HCT116 (cell line): ENCODE results near the gene PIEZO2. TPM values are rescaled to one million over a fixed set of nuclear protein-coding genes. Genes with fewer than 3 reads are reported as not detected.

Experiments used
- ATAC-seq: fragments of 200-7000 bp; cut with Tn5 transposase; 2 replicates; pipeline ENCODE4 v1.9.1; 2020; ENCODE audit warnings: mild to moderate bottlenecking, moderate library complexity
- BruUV-seq: library from RNA; stranded (reverse); fragments of 400-500 nt; replicated peaks from 2 replicates; lab custom pipeline; 2021; lab: Mats Ljungman, UMichigan
- CTCF ChIA-PET: fragments of 300-600 bp; sonication (Branson Sonifier 250); formaldehyde crosslinking; loops from one replicate; lab custom pipeline; 2021; ENCODE audit warnings: antibody characterized with exemption; lab: Charles Lee
- POLR2A ChIA-PET: fragments of 300-600, 350-600 bp; sonication (Branson Sonifier 250); formaldehyde crosslinking; loops from one replicate; lab custom pipeline; 2021; ENCODE audit warnings: antibody characterized with exemption; lab: Charles Lee
- RAD21 ChIA-PET, 2 experiments: fragments of 300-600 bp; sonication (Branson Sonifier 250); formaldehyde crosslinking; loops; one replicate each; lab custom pipeline; 2023; ENCODE audit warnings: low total read pairs in 2 of 2; ENCODE audit not compliant: uncharacterized antibody in 2 of 2, unreplicated experiment in 2 of 2, low non-redundant PET in 1 of 2; lab: Charles Lee
- DNase-seq: peaks from one replicate; pipeline ENCODE4 v3.0.0-alpha.2; 2010; ENCODE audit warnings: low read depth, low spot score
- H2AFZ ChIP-seq: fragments of 200-600 bp; shearing (Covaris generic), sonication (generic); 2 replicates; pipeline ENCODE4 v1.6.1; 2017; ENCODE audit warnings: low read depth, mixed run types, mixed read lengths, antibody characterized with exemption, low read length; ENCODE audit not compliant: poor library complexity, severe bottlenecking
- H3K27ac ChIP-seq: 2 replicates; pipeline ENCODE4 v1.5.1; 2012; ENCODE audit warnings: low read depth, low read length
- H3K27me3 ChIP-seq: fragments of 200-600 bp; sonication (generic); 2 replicates; pipeline ENCODE4 v1.6.1; 2016; ENCODE audit warnings: mixed run types, low read length, mixed read lengths; ENCODE audit not compliant: insufficient read depth
- H3K36me3 ChIP-seq, 2 experiments: fragments of 200-500 bp in 1 of 2; fragments of 200-600 bp in 1 of 2; sonication (Bioruptor generic) in 1 of 2; sonication (generic) in 1 of 2; 2 replicates each; pipeline versions ENCODE4 v1.5.1 to v1.6.1; 2014 to 2016; ENCODE audit warnings: low read length in 2 of 2, inconsistent platforms in 1 of 2, mixed read lengths in 1 of 2, mixed run types in 1 of 2; ENCODE audit not compliant: insufficient read depth in 2 of 2, control insufficient read depth in 1 of 2
- H3K4me1 ChIP-seq, 2 experiments: fragments of 200-600 bp in 1 of 2; sonication (generic) in 1 of 2; 2 replicates each; pipeline versions ENCODE4 v1.5.1 to v1.6.1; 2012 to 2017; ENCODE audit warnings: low read length in 2 of 2, inconsistent platforms in 1 of 2, mild to moderate bottlenecking in 1 of 2, mixed read lengths in 1 of 2, mixed run types in 1 of 2, moderate library complexity in 1 of 2; ENCODE audit not compliant: insufficient read depth in 2 of 2, control insufficient read depth in 1 of 2
- H3K4me2 ChIP-seq: fragments of 200-600 bp; sonication (generic); 2 replicates; pipeline ENCODE4 v1.6.1; 2017; ENCODE audit warnings: mixed run types, low read length, mixed read lengths
- H3K4me3 ChIP-seq, 2 experiments: fragments of 200-600 bp in 1 of 2; sonication (generic) in 1 of 2; replicated peaks in 1 of 2; 2 replicates each; pipeline ENCODE4 v1.5.1; 2011 to 2016; ENCODE audit warnings: low read length in 2 of 2, control low read depth in 1 of 2, low read depth in 1 of 2, mild to moderate bottlenecking in 1 of 2, mixed read lengths in 1 of 2, mixed run types in 1 of 2
- H3K79me2 ChIP-seq: fragments of 200-600 bp; sonication (generic); 2 replicates; pipeline ENCODE4 v1.6.1; 2017; ENCODE audit warnings: mild to moderate bottlenecking, mixed run types, low read length, moderate library complexity, mixed read lengths; ENCODE audit not compliant: insufficient read depth
- H3K9ac ChIP-seq: fragments of 200-600 bp; sonication (generic); 2 replicates; pipeline ENCODE4 v1.6.1; 2016; ENCODE audit warnings: low read length, mixed read lengths
- H3K9me2 ChIP-seq: fragments of 200-600 bp; sonication (generic), shearing (Covaris generic); 2 replicates; pipeline ENCODE4 v1.6.1; 2017; ENCODE audit warnings: mixed run types, mild to moderate bottlenecking, moderate library complexity; ENCODE audit not compliant: insufficient read depth
- H3K9me3 ChIP-seq, 2 experiments: fragments of 200-500 bp in 1 of 2; fragments of 200-600 bp in 1 of 2; sonication (Bioruptor generic) in 1 of 2; sonication (generic) in 1 of 2; 2 replicates each; pipeline ENCODE4 v1.6.1; 2014 to 2017; ENCODE audit warnings: low read length in 2 of 2, mixed read lengths in 2 of 2, inconsistent platforms in 1 of 2, low read depth in 1 of 2, mild to moderate bottlenecking in 1 of 2, mixed run types in 1 of 2, moderate library complexity in 1 of 2; ENCODE audit not compliant: control insufficient read depth in 1 of 2, insufficient read depth in 1 of 2
- H4K20me1 ChIP-seq: fragments of 200-600 bp; sonication (generic), shearing (Covaris generic); 2 replicates; pipeline ENCODE4 v1.6.1; 2017; ENCODE audit warnings: mixed run types, mild to moderate bottlenecking, moderate library complexity; ENCODE audit not compliant: insufficient read depth
- CBX3 ChIP-seq: IDR thresholded peaks from 2 replicates; pipeline ENCODE4 v1.6.1; 2012; ENCODE audit warnings: low read depth
- EGR1 ChIP-seq: IDR thresholded peaks from 2 replicates; pipeline ENCODE4 v1.6.1; 2012; ENCODE audit warnings: low read depth
- ELF1 ChIP-seq: IDR thresholded peaks from 2 replicates; pipeline ENCODE4 v1.6.1; 2012; ENCODE audit warnings: low read depth, borderline replicate concordance
- EZH2 ChIP-seq: fragments of 200-600 bp; sonication (generic); IDR thresholded peaks from 2 replicates; pipeline ENCODE4 v1.6.1; 2017; ENCODE audit warnings: antibody characterized with exemption, mixed run types
- POLR2A ChIP-seq: IDR thresholded peaks from 2 replicates; pipeline ENCODE4 v1.7.0; 2011; ENCODE audit warnings: borderline replicate concordance; ENCODE audit not compliant: insufficient read depth, insufficient read length; ENCODE audit errors: extremely low read depth
- RAD21 ChIP-seq: IDR thresholded peaks from 2 replicates; pipeline ENCODE4 v1.6.1; 2012; ENCODE audit warnings: low read depth, mild to moderate bottlenecking
- SP1 ChIP-seq: IDR thresholded peaks from 2 replicates; pipeline ENCODE4 v1.6.1; 2012; ENCODE audit warnings: low read depth
- SRF ChIP-seq: IDR thresholded peaks from 2 replicates; pipeline ENCODE4 v1.6.1; 2012; ENCODE audit warnings: low read depth
- ZFX ChIP-seq: fragments of 450-650 bp; IDR thresholded peaks from 2 replicates; pipeline ENCODE4 v1.6.1; 2017
- intact Hi-C: fragments of 100-400 bp; cut with micrococcal nuclease; formaldehyde crosslinking; loops from 2 replicates; pipeline ENCODE4 v1.10.0; 2022
- total RNA-seq: library from RNA; stranded (reverse); gene quantifications from one replicate; pipeline ENCODE4 v1.2.1, GENCODE V29; 2021; ENCODE audit not compliant: unreplicated experiment
- TF ChIP-seq, protein P1 (sequence below): IDR thresholded peaks from 2 replicates; pipeline ENCODE4 v1.6.1; 2011; ENCODE audit warnings: mild to moderate bottlenecking, low read length, moderate library complexity; ENCODE audit not compliant: insufficient replicate concordance; ENCODE audit errors: extremely low read depth
- TF ChIP-seq, protein P2 (sequence below): IDR thresholded peaks from 2 replicates; pipeline ENCODE4 v1.6.1; 2012
- TF ChIP-seq, protein P3 (sequence below): IDR thresholded peaks from 2 replicates; pipeline ENCODE4 v1.6.1; 2012; ENCODE audit warnings: low read depth
- TF ChIP-seq, protein P4 (sequence below), 3 experiments: fragments of 200-600 bp in 1 of 3; sonication (generic) in 1 of 3; IDR thresholded peaks in 2 of 3; conservative IDR thresholded peaks in 1 of 3; 2 replicates each; pipeline ENCODE4 v1.5.1; 2012 to 2017; ENCODE audit warnings: low read depth in 2 of 3, low read length in 2 of 3, antibody characterized with exemption in 1 of 3, borderline replicate concordance in 1 of 3, control low read depth in 1 of 3, mild to moderate bottlenecking in 1 of 3, mixed read lengths in 1 of 3, mixed run types in 1 of 3, moderate library complexity in 1 of 3; ENCODE audit not compliant: insufficient read depth in 1 of 3
- TF ChIP-seq, protein P5 (sequence below): IDR thresholded peaks from 2 replicates; pipeline ENCODE4 v1.6.1; 2012

PIEZO2 gene
- total RNA-seq, 1 experiment from 2014 or later, result 0.34 TPM

DNA sequence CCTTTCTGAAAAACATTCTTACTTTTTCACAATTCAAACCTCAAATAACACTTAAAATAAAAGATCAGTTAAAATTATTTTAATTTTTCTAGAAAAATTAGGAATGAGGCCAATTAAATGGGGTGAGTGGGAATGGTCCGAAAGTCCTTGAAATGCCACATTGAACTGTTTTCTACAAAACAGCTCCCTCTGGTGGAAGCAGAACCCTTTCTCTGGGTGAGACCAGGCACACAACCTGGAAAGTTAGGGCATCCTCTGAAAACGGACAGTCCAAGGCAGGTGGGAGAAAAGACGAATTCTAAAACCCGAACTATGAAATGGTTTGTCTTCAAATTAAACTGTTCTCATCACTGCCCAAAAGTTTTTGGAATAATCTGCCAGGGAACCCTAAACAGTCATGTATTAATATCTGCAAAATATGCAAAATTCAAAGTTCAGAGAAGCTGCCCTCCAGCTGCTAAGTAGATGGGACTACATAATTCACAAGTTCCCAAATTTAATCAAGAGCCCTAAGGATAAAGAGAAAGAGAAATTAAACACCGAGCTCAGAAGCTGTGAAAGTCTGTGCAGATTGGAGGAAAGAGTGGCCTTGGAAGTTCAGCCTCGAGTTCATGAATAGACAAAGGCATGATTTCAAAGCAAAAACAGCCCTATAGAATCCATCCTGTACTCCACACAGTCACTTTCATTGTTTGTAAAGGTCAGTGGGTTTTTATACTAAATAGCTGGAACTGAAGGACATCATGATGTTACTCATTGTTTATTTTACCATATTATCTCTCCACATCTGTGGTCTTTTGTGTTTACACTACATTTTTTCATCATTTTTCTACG lies 108.3 kb downstream of the PIEZO2 start:
- Histone ChIP-seq H2AFZ (no peak overlapping the region), H3K4me2 (no peak overlapping the region), H3K4me3 (no peak overlapping the region), H4K20me1 (no peaks in the 10 kb centered on the region), H3K27ac (no peak overlapping the region), H3K36me3 (no peaks in the 10 kb centered on the region), H3K9ac (no peak overlapping the region), H3K9me2 (no peaks in the 10 kb centered on the region), H3K79me2 (no peaks in the 10 kb centered on the region), H3K9me3 (no peaks in the 10 kb centered on the region), H3K27me3 (peaks cover 15% of the 10 kb centered on the region), H3K4me1 (no peaks in the 10 kb centered on the region)
- no TSS peak for BruUV-seq
- peak; percentile 22 for DNase-seq
- ChIA-PET RAD21 (no interaction called here), POLR2A (no interaction called here), CTCF (interaction anchor here (1.0 to 4.7 kb wide), 6 partner anchors 9 to 199 kb away, joined by 3 to 42 read pairs (median 4); no protein-coding TSS in a partner anchor)
- TF ChIP-seq, protein P1, sequence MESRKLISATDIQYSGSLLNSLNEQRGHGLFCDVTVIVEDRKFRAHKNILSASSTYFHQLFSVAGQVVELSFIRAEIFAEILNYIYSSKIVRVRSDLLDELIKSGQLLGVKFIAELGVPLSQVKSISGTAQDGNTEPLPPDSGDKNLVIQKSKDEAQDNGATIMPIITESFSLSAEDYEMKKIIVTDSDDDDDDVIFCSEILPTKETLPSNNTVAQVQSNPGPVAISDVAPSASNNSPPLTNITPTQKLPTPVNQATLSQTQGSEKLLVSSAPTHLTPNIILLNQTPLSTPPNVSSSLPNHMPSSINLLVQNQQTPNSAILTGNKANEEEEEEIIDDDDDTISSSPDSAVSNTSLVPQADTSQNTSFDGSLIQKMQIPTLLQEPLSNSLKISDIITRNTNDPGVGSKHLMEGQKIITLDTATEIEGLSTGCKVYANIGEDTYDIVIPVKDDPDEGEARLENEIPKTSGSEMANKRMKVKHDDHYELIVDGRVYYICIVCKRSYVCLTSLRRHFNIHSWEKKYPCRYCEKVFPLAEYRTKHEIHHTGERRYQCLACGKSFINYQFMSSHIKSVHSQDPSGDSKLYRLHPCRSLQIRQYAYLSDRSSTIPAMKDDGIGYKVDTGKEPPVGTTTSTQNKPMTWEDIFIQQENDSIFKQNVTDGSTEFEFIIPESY, result no peak
- TF ChIP-seq ZFX (no peak), ELF1 (no peak), RAD21 (peak; percentile 40; the same call in 1 of the 2 replicates), EZH2 (no peak), EGR1 (no peak), SRF (no peak), SP1 (no peak), CBX3 (no peak), POLR2A (no peak)
- TF ChIP-seq, protein P2, sequence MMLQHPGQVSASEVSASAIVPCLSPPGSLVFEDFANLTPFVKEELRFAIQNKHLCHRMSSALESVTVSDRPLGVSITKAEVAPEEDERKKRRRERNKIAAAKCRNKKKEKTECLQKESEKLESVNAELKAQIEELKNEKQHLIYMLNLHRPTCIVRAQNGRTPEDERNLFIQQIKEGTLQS, result no peak
- TF ChIP-seq, protein P3, sequence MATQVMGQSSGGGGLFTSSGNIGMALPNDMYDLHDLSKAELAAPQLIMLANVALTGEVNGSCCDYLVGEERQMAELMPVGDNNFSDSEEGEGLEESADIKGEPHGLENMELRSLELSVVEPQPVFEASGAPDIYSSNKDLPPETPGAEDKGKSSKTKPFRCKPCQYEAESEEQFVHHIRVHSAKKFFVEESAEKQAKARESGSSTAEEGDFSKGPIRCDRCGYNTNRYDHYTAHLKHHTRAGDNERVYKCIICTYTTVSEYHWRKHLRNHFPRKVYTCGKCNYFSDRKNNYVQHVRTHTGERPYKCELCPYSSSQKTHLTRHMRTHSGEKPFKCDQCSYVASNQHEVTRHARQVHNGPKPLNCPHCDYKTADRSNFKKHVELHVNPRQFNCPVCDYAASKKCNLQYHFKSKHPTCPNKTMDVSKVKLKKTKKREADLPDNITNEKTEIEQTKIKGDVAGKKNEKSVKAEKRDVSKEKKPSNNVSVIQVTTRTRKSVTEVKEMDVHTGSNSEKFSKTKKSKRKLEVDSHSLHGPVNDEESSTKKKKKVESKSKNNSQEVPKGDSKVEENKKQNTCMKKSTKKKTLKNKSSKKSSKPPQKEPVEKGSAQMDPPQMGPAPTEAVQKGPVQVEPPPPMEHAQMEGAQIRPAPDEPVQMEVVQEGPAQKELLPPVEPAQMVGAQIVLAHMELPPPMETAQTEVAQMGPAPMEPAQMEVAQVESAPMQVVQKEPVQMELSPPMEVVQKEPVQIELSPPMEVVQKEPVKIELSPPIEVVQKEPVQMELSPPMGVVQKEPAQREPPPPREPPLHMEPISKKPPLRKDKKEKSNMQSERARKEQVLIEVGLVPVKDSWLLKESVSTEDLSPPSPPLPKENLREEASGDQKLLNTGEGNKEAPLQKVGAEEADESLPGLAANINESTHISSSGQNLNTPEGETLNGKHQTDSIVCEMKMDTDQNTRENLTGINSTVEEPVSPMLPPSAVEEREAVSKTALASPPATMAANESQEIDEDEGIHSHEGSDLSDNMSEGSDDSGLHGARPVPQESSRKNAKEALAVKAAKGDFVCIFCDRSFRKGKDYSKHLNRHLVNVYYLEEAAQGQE, result no peak
- TF ChIP-seq, protein P4, sequence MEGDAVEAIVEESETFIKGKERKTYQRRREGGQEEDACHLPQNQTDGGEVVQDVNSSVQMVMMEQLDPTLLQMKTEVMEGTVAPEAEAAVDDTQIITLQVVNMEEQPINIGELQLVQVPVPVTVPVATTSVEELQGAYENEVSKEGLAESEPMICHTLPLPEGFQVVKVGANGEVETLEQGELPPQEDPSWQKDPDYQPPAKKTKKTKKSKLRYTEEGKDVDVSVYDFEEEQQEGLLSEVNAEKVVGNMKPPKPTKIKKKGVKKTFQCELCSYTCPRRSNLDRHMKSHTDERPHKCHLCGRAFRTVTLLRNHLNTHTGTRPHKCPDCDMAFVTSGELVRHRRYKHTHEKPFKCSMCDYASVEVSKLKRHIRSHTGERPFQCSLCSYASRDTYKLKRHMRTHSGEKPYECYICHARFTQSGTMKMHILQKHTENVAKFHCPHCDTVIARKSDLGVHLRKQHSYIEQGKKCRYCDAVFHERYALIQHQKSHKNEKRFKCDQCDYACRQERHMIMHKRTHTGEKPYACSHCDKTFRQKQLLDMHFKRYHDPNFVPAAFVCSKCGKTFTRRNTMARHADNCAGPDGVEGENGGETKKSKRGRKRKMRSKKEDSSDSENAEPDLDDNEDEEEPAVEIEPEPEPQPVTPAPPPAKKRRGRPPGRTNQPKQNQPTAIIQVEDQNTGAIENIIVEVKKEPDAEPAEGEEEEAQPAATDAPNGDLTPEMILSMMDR (IDR thresholded peaks at IDR 0.05 in 2 of 3, conservative IDR thresholded peaks at IDR 0.05 in 1 of 3; ENCODE audit: borderline replicate concordance in 1 of 3, insufficient read depth in 1 of 3, low read depth in 2 of 3, low read length in 2 of 3), result peak; percentile 13 to 57 (median 57); a peak in 5 of 6 replicates
- TF ChIP-seq, protein P5, sequence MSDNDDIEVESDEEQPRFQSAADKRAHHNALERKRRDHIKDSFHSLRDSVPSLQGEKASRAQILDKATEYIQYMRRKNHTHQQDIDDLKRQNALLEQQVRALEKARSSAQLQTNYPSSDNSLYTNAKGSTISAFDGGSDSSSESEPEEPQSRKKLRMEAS, result no peak
- peak; percentile 55; the same call in 1 of the 2 replicates for ATAC-seq
- intact Hi-C loops, result loop anchor here (1.0 to 5.0 kb wide), 4 partner anchors 190 to 1070 kb away; no protein-coding TSS in a partner anchor
